ENCODE results near the gene HERPUD1.
"Not testable (repeated sequence)": the region's sequence is repeated elsewhere in the genome, so short reads cannot be mapped to it uniquely, and the experiment has no call there.

HERPUD1 gene

DNA sequence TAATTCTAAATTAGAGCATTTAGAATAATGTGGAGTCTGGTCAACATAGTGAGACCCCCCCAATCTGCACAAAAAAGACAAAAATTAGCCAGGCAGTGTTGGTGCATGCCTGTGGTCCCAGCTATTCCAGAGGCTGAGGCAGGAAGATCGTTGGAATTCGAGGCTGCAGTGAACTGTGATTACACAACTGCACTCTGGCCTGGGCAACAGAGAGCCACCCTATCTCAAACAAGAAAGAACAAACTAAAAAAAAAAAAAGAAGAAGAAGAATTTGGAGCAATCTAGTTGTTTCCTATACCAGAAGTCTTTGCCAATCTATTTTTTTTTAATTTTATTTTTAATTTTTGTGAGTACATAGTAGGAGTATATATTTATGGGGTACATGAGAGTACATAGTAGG lies 35.8 kb downstream of the HERPUD1 start:
- no peak overlapping the region for H3K27ac ChIP-seq
- H3K4me3 ChIP-seq, result no peak overlapping the region
- DNase-seq (ENCODE audit: low spot score), result no peak
- TF ChIP-seq, protein P1, sequence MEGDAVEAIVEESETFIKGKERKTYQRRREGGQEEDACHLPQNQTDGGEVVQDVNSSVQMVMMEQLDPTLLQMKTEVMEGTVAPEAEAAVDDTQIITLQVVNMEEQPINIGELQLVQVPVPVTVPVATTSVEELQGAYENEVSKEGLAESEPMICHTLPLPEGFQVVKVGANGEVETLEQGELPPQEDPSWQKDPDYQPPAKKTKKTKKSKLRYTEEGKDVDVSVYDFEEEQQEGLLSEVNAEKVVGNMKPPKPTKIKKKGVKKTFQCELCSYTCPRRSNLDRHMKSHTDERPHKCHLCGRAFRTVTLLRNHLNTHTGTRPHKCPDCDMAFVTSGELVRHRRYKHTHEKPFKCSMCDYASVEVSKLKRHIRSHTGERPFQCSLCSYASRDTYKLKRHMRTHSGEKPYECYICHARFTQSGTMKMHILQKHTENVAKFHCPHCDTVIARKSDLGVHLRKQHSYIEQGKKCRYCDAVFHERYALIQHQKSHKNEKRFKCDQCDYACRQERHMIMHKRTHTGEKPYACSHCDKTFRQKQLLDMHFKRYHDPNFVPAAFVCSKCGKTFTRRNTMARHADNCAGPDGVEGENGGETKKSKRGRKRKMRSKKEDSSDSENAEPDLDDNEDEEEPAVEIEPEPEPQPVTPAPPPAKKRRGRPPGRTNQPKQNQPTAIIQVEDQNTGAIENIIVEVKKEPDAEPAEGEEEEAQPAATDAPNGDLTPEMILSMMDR (IDR thresholded peaks at IDR 0.05), result no peak

DNA sequence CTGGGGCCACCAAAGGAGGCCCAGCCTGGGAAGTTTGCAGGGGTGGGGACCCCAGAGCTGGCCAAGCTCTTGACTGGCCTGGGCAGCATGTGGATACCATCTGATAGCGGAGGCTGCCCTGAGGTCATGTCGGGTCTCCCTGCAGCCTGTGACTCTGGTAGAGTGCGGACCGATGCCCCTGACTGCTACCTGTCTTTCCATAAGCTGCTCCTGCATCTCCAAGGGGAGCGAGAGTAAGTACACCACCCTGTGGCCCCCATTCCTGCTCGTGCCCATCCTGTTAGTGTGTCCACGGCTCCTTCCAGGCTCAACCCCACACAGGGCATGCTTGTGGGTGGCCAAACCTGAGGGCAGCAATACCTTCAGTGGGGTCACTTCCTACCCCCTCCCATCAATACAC lies 37.8 kb downstream of the HERPUD1 start:
- no peak overlapping the region for H3K4me3 ChIP-seq
- H3K27ac ChIP-seq, result no peak overlapping the region
- DNase-seq (ENCODE audit: low spot score), result no peak
- TF ChIP-seq, protein P1 (IDR thresholded peaks at IDR 0.05), result no peak

DNA sequence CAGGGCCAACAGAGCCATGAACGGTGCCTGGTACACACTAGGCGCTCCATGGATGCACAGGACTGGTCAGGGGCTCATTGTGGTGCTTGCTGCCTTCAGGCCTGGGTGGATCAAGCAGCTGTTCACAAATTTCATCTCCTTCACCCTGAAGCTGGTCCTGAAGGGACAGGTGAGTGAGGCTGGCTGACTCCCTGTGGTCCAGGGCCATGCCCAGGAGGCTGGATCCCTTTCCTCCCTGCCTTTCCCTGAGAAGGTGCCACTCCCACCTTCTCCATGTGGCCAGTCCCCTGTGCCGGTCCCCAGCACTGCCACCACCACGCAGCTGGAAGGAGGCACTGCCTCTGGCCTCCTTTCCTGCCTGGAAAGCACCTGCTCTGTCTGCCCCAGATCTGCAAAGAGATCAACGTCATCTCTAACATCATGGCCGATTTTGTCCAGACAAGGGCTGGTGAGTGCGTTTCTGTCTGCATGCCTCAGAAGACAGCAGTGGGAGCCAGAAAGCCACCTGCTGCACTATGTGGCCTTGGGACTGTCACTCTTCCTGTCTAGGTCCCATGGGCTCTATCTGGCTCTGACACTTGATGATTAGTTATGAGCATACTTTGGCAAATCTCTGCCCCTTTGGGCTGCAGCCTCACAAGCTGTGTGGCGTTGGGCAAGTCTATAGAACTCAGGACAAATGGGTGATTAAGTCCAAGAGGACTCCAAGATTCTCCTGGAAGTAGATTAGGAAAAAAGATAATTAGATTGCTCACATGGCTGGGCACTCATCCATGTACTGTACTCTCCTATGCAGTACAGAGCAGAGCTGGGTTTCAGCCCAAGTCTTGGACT lies 39.2 kb downstream of the HERPUD1 start:
- no peak overlapping the region for H3K4me3 ChIP-seq
- DNase-seq (ENCODE audit: low spot score), result no peak
- TF ChIP-seq, protein P1 (IDR thresholded peaks at IDR 0.05), result no peak
- H3K27ac ChIP-seq, result no peak overlapping the region

DNA sequence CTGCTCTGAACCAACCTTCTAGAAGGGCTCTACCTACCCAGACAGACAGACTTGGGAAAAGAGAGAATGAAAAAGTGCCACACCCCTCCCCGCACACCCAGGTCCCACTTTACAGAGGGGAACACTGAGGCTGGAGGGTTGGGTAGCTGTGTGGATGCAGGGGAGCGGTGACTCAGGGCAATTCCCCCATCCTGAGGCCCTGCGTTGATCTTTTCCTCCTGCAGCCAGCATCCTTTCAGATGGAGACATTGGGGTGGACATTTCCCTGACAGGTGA lies 39.8 kb downstream of the HERPUD1 start:
- Histone ChIP-seq H3K4me3 (no peak overlapping the region), H3K27ac (no peak overlapping the region)
- TF ChIP-seq, protein P1 (IDR thresholded peaks at IDR 0.05), result no peak
- no peak for DNase-seq (ENCODE audit: low spot score)

DNA sequence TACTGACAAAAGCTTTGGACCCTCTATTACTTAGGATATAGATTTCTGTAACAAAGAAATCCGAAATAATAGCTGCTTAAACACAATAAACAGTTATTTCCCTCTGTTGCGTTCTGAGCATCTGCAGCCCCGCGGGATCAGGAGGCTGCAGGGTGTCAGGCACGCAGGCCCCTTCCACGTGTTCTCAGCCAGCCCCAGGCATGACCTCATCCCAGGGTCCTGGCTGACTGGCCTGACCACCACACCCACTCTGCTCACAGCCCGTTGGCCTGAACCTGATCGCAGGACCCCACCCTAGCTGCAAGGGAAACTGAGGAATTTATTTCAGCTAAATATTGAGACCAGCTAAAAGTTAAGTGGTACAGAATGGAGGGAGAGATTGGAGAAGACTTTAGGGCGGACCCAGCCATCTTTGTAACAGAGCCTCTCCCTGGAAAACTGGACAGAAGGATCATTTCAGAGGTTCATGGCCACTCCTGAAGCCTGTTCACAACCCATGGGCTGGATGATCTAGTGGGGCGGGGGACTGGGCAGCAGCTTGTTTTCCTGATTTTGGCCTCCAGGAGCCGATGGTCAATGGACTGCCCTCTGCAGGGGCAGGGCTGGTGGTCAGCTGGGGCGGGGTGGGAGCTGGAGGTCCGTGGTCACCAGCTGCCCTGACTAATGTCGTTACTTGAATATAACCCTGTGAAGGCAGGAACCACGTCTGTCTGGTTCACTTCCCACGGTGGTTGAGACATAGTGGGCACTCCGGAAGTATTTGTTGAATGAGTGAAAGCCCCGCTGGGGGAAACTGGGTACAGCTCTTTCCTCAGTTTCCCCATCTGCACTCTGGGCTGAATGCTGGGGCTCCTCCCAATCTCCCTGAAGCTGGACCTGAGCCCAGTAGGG lies 40.7 kb downstream of the HERPUD1 start:
- no peak for DNase-seq (ENCODE audit: low spot score)
- Histone ChIP-seq H3K4me3 (no peak overlapping the region), H3K27ac (no peak overlapping the region)
- TF ChIP-seq, protein P1 (IDR thresholded peaks at IDR 0.05), result no peak

DNA sequence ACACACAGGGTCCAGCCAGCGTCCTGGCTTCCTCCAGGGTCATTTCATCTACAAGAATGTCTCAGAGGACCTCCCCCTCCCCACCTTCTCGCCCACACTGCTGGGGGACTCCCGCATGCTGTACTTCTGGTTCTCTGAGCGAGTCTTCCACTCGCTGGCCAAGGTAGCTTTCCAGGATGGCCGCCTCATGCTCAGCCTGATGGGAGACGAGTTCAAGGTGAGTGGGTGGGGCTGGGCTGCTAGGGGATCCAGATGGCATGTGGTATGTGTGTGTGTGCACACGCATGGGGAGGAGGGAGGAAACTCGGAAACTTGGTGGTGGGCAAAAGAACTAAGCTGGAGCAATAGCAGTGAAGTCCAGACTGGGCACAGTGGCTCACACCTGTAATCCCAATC lies 41.4 kb downstream of the HERPUD1 start:
- TF ChIP-seq, protein P1 (IDR thresholded peaks at IDR 0.05), result no peak
- Histone ChIP-seq H3K4me3 (no peak overlapping the region), H3K27ac (no peak overlapping the region)
- no peak for DNase-seq (ENCODE audit: low spot score)

DNA sequence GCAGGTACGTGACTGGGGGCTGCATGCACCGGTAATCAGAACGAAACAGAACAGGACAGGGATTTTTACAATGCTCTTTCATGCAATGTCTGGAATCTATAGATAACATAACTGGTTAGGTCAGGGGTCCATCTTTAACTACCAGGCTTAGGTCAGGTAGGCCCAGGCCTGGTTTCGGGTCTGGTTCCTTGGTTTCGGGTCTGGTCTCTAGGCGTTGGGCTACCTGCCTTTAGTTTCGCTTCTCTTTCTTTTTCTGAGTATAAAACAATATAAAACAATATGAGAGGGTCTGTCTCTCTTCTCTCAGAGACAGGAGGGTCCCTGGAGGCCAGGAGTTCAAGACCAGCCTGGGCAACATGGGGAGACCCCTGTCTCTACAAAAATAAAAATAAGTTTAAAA lies 42.0 kb downstream of the HERPUD1 start:
- not testable (repeated sequence) for DNase-seq (ENCODE audit: low spot score); H3K27ac ChIP-seq; H3K4me3 ChIP-seq

Data from coronary artery (tissue), 2 donors.